ENCODE measurements around the gene KNDC1.
A peak's percentile ranks its signal among the peaks of the same experiment; 100 is the strongest.
"Not testable (repeated sequence)": the region's sequence is repeated elsewhere in the genome, so short reads cannot be mapped to it uniquely, and the experiment has no call there.

KNDC1 gene

GRCh38 chr10:133260895-133261725, 101.1 kb downstream of the KNDC1 start:
- Histone ChIP-seq H3K36me3 (ENCODE audit: insufficient read depth, low read length) (no peaks in the 10 kb centered on the region), H3K4me3 (ENCODE audit: low read depth in 1 of 2, low read length in 2 of 2) (peak overlapping the region; percentile 61), H3K4me1 (ENCODE audit: insufficient read depth, low read length) (peaks cover 17% of the 10 kb centered on the region), H3K27me3 (ENCODE audit: control insufficient read depth in 1 of 2, insufficient read depth in 2 of 2, low read length in 2 of 2) (no peaks in the 10 kb centered on the region), H3K9me3 (ENCODE audit: low read length) (no peaks in the 10 kb centered on the region), H3K27ac (ENCODE audit: low read depth, low read length) (peak overlapping the region; percentile 63), H3K9ac (ENCODE audit: low read length) (peak overlapping the region; percentile 33)

- Histone ChIP-seq H3K4me1 (ENCODE audit: insufficient read depth, low read length) (peaks cover 17% of the 10 kb centered on the region), H3K9ac (ENCODE audit: low read length) (peak overlapping the region; percentile 33), H3K9me3 (ENCODE audit: low read length) (no peaks in the 10 kb centered on the region), H3K36me3 (ENCODE audit: insufficient read depth, low read length) (no peaks in the 10 kb centered on the region), H3K27ac (ENCODE audit: low read depth, low read length) (peak overlapping the region; percentile 63), H3K27me3 (ENCODE audit: control insufficient read depth in 1 of 2, insufficient read depth in 2 of 2, low read length in 2 of 2) (no peaks in the 10 kb centered on the region), H3K4me3 (ENCODE audit: low read depth in 1 of 2, low read length in 2 of 2) (peak overlapping the region; percentile 61)
Observed at GRCh38 chr10:133261726-133262325, 101.8 kb downstream of the KNDC1 start.

DNA sequence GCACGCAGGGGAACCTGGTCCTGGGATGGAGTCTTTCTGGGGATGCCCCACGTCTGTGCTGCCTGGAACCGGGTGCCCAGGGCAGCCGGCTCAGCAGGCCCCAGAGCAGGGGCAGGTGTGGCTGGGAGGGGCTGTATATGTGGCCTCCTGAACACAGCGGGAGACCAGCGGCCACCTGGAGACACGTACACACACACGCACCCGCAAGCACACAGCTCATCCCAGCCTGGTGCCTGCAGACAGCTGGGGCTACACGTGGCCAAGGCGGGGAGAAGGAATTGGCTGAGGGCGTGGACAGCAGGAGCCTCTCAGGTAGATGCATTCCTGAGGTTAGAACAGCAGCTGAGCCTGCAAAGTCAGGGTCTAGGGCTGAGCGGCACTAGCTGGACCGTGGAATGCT, 102.7 kb downstream of the KNDC1 start:
- Histone ChIP-seq H3K4me3 (ENCODE audit: low read depth in 1 of 2, low read length in 2 of 2) (peak overlapping the region in 1 of 2 donors; percentile 23), H3K27ac (ENCODE audit: low read depth, low read length) (no peak overlapping the region), H3K36me3 (ENCODE audit: insufficient read depth, low read length) (no peaks in the 10 kb centered on the region), H3K27me3 (ENCODE audit: control insufficient read depth in 1 of 2, insufficient read depth in 2 of 2, low read length in 2 of 2) (no peaks in the 10 kb centered on the region), H3K9ac (ENCODE audit: low read length) (no peak overlapping the region), H3K4me1 (ENCODE audit: insufficient read depth, low read length) (peaks cover 17% of the 10 kb centered on the region), H3K9me3 (ENCODE audit: low read length) (no peaks in the 10 kb centered on the region)

DNA sequence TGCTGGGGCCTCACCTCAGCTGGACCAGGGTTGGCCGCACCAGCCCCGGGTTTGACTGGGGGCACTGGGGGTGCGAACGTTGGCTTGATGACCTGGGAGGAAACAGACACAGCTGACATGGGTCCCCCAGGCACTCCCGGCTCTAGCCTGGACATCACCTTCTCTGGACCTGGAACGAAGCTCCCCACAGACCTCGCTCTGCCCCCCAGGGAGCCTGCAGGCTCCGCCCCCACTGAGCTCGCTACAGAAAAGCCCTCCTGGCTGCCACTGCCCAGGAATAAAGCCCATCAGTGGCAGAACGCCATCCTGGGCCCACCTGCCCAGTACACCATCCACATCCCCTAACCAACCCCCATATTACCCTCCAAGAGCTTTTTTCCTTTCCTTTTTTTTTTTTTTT, 103.7 kb downstream of the KNDC1 start:
- no peak overlapping the region for H3K9ac ChIP-seq (ENCODE audit: low read length)
- H3K4me1 ChIP-seq (ENCODE audit: insufficient read depth, low read length) = peaks cover 13% of the 10 kb centered on the region
- no peak overlapping the region for H3K27ac ChIP-seq (ENCODE audit: low read depth, low read length)
- H3K9me3 ChIP-seq (ENCODE audit: low read length) = no peaks in the 10 kb centered on the region
- H3K4me3 ChIP-seq (ENCODE audit: low read depth in 1 of 2, low read length in 2 of 2) = no peak overlapping the region
- no peaks in the 10 kb centered on the region for H3K27me3 ChIP-seq (ENCODE audit: control insufficient read depth in 1 of 2, insufficient read depth in 2 of 2, low read length in 2 of 2)
- no peaks in the 10 kb centered on the region for H3K36me3 ChIP-seq (ENCODE audit: insufficient read depth, low read length)

- peaks cover 13% of the 10 kb centered on the region for H3K4me1 ChIP-seq (ENCODE audit: insufficient read depth, low read length)
- H3K9ac ChIP-seq (ENCODE audit: low read length) = no peak overlapping the region
Observed at GRCh38 chr10:133264461-133264860, 104.4 kb downstream of the KNDC1 start.

DNA sequence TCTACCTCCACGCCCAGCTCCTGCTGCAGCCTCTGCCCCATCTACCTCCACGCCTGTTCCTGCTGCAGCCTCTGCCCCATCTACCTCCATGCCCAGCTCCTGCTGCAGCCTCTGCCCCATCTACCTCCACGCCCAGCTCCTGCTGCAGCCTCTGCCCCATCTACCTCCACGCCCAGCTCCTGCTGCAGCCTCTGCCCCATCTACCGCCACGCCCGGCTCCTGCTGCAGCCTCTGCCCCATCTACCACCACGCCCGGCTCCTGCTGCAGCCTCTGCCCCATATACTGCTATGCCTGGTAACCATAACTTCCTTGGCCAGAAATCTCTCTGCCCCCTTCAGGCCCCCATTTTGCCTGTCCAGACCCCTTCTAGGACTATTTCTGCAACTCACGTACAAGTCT, 105.0 kb downstream of the KNDC1 start:
- peaks cover 13% of the 10 kb centered on the region for H3K4me1 ChIP-seq (ENCODE audit: insufficient read depth, low read length)

More at GRCh38 chr10:133264461-133264860, 104.4 kb downstream of the KNDC1 start:
- no peak overlapping the region for H3K4me3 ChIP-seq (ENCODE audit: low read depth in 1 of 2, low read length in 2 of 2)
- H3K36me3 ChIP-seq (ENCODE audit: insufficient read depth, low read length) = no peaks in the 10 kb centered on the region
- H3K9me3 ChIP-seq (ENCODE audit: low read length) = no peaks in the 10 kb centered on the region
- H3K27ac ChIP-seq (ENCODE audit: low read depth, low read length) = no peak overlapping the region
- H3K27me3 ChIP-seq (ENCODE audit: control insufficient read depth in 1 of 2, insufficient read depth in 2 of 2, low read length in 2 of 2) = no peaks in the 10 kb centered on the region

GRCh38 chr10:133266056-133266795, 106.2 kb downstream of the KNDC1 start:
- H3K36me3 ChIP-seq (ENCODE audit: insufficient read depth, low read length) = no peaks in the 10 kb centered on the region
- no peaks in the 10 kb centered on the region for H3K9me3 ChIP-seq (ENCODE audit: low read length)
- no peak overlapping the region for H3K9ac ChIP-seq (ENCODE audit: low read length)
- no peak overlapping the region for H3K27ac ChIP-seq (ENCODE audit: low read depth, low read length)
- peaks cover 7% of the 10 kb centered on the region for H3K4me1 ChIP-seq (ENCODE audit: insufficient read depth, low read length)
- no peaks in the 10 kb centered on the region for H3K27me3 ChIP-seq (ENCODE audit: control insufficient read depth in 1 of 2, insufficient read depth in 2 of 2, low read length in 2 of 2)
- H3K4me3 ChIP-seq (ENCODE audit: low read depth in 1 of 2, low read length in 2 of 2) = no peak overlapping the region

More for the DNA sequence above, 105.0 kb downstream of the KNDC1 start:
- H3K9me3 ChIP-seq (ENCODE audit: low read length); H3K36me3 ChIP-seq (ENCODE audit: insufficient read depth, low read length); H3K4me3 ChIP-seq (ENCODE audit: low read depth in 1 of 2, low read length in 2 of 2); H3K27ac ChIP-seq (ENCODE audit: low read depth, low read length); H3K27me3 ChIP-seq (ENCODE audit: control insufficient read depth in 1 of 2, insufficient read depth in 2 of 2, low read length in 2 of 2); H3K9ac ChIP-seq (ENCODE audit: low read length): not testable (repeated sequence)

DNA sequence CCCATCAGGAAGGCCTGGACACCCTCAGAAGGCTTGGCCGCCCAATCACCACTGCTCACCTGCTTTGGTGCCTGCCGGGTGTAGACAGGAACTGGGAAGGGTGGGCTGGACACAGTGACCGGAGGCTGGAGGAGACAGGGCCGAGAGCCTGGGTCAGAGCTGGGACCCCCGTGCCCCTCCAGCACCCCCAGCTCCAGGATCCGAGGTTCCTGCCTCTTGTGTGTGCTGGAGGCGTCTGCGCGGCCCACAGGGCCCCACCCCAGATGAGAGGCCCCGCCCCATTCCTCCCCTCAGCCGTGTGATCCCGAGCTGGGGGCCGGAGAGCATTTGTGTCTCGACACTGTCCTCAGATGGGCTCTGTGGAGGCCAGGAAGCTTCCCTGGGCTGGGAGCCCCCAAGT, 107.3 kb downstream of the KNDC1 start:
- Histone ChIP-seq H3K27ac (ENCODE audit: low read depth, low read length) (no peak overlapping the region), H3K36me3 (ENCODE audit: insufficient read depth, low read length) (no peaks in the 10 kb centered on the region), H3K4me1 (ENCODE audit: insufficient read depth, low read length) (peaks cover 3% of the 10 kb centered on the region), H3K27me3 (ENCODE audit: control insufficient read depth in 1 of 2, insufficient read depth in 2 of 2, low read length in 2 of 2) (no peaks in the 10 kb centered on the region), H3K4me3 (ENCODE audit: low read depth in 1 of 2, low read length in 2 of 2) (no peak overlapping the region), H3K9ac (ENCODE audit: low read length) (no peak overlapping the region), H3K9me3 (ENCODE audit: low read length) (no peaks in the 10 kb centered on the region)

DNA sequence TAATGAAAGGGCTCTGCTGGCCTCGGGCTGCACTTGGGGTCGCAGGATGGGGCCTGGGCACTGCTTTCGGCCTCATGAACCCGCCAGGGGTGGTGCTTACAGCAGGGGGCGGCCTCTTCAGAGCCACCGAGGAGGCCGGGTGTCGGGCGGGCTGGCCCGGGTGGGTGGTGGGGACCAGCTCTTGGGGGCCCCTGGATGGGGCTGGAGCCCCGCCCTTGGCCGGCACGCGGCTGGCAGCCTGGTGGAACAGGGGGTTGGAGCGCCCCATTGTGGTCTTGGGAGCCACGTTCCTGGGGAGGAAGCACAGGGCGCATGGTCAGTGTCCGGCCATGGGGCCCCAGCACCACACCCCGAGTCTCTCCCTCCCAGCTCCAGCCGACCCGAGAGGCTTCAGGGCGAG, 107.8 kb downstream of the KNDC1 start:
- Histone ChIP-seq H3K27me3 (ENCODE audit: control insufficient read depth in 1 of 2, insufficient read depth in 2 of 2, low read length in 2 of 2) (no peaks in the 10 kb centered on the region), H3K27ac (ENCODE audit: low read depth, low read length) (no peak overlapping the region), H3K4me1 (ENCODE audit: insufficient read depth, low read length) (no peaks in the 10 kb centered on the region), H3K4me3 (ENCODE audit: low read depth in 1 of 2, low read length in 2 of 2) (no peak overlapping the region), H3K9me3 (ENCODE audit: low read length) (no peaks in the 10 kb centered on the region), H3K36me3 (ENCODE audit: insufficient read depth, low read length) (no peaks in the 10 kb centered on the region), H3K9ac (ENCODE audit: low read length) (no peak overlapping the region)

GRCh38 chr10:133268532-133268931, 108.5 kb downstream of the KNDC1 start:
- H3K4me1 ChIP-seq (ENCODE audit: insufficient read depth, low read length) = no peaks in the 10 kb centered on the region
- H3K9ac ChIP-seq (ENCODE audit: low read length) = no peak overlapping the region
- no peaks in the 10 kb centered on the region for H3K36me3 ChIP-seq (ENCODE audit: insufficient read depth, low read length)
- no peaks in the 10 kb centered on the region for H3K9me3 ChIP-seq (ENCODE audit: low read length)
- no peak overlapping the region for H3K4me3 ChIP-seq (ENCODE audit: low read depth in 1 of 2, low read length in 2 of 2)
- no peak overlapping the region for H3K27ac ChIP-seq (ENCODE audit: low read depth, low read length)
- H3K27me3 ChIP-seq (ENCODE audit: control insufficient read depth in 1 of 2, insufficient read depth in 2 of 2, low read length in 2 of 2) = no peaks in the 10 kb centered on the region

- H3K9me3 ChIP-seq (ENCODE audit: low read length) = no peaks in the 10 kb centered on the region
- no peaks in the 10 kb centered on the region for H3K36me3 ChIP-seq (ENCODE audit: insufficient read depth, low read length)
- no peaks in the 10 kb centered on the region for H3K27me3 ChIP-seq (ENCODE audit: control insufficient read depth in 1 of 2, insufficient read depth in 2 of 2, low read length in 2 of 2)
- H3K4me1 ChIP-seq (ENCODE audit: insufficient read depth, low read length) = no peaks in the 10 kb centered on the region
- no peak overlapping the region for H3K9ac ChIP-seq (ENCODE audit: low read length)
- no peak overlapping the region for H3K27ac ChIP-seq (ENCODE audit: low read depth, low read length)
- no peak overlapping the region for H3K4me3 ChIP-seq (ENCODE audit: low read depth in 1 of 2, low read length in 2 of 2)
Observed at GRCh38 chr10:133269367-133269766, 109.3 kb downstream of the KNDC1 start.

All from muscle layer of colon (tissue), 2 donors.